HG03469 (cell line): ENCODE results near the gene PFDN2.
"Not testable (repeated sequence)": the region's sequence is repeated elsewhere in the genome, so short reads cannot be mapped to it uniquely, and the experiment has no call there.

ENCODE experiments used
- ATAC-seq: cut with Tn5 transposase; IDR thresholded peaks from one replicate; pipeline ENCODE4 v1.9.1; 2021; ENCODE audit warnings: mild to moderate bottlenecking, moderate library complexity, moderate number of reproducible peaks; ENCODE audit not compliant: unreplicated experiment

The PFDN2 gene

DNA sequence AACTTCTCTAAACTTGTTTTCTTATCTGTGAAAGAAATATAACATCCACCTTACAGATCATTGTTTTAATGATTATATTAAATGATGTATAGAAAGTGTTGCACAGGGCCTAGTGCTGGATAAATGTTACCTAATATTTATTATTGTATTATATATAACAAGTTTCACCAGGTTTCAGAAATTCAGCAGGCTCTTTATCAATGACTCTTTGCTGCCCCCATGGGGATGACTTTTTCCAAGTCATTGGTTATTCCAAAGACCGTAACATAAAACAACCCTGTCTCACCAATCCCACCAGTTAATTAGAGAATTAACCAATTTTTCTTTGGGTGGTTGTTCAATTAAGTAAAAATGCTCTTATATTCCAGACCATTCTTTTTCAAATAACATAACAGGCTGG is 21.9 kb upstream of the PFDN2 start:
- no peak for ATAC-seq

DNA sequence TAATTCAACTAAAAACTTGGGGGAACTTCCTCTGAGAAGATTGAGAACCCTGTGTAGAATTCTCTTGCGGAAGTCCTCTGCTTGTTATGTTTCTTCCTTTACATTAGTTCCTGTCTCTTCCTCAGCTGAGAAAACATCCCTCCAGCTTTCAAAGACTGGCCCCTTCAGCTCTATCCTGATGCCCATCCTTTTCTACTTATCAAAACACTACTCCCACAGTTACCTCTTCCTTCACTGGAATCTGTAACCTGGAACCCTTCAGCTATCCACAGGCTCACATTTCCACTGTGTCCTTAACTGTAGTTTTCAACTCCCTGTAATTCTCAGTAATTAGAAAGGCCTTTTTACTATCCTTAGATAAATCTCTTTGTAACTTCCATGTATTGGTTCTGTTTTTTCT is 20.6 kb upstream of the PFDN2 start:
- ATAC-seq = no peak

GRCh38 chr1:161137881-161138280 is 20.0 kb upstream of the PFDN2 start:
- ATAC-seq = no peak

DNA sequence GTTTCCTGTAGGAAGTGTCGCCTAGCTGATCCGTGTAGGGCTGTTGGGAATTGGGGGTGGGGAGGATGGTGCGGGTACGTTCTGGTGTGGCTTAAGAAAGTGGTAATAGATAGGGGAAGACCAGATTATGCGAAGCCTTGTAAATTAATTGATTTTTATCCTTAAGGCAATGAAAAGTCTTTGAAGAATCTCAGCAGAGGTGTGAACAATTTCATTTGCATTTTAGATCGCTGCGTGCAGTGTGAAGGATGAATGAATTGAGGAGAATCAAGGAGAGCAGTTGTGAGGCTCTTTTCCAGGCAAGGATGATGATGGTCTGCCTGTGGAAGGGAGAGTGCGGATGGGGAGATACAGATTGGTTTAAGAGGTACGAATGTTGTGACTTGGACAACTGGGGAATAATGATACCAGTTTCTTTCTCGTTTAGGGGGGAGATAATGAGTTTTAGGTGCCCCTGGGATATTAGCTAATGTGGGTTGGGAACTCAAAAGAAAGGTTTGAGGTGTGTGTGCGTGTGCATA is 15.4 kb upstream of the PFDN2 start:
- no peak for ATAC-seq

- peak; percentile 85 for ATAC-seq
These were observed 14.8 kb upstream of the PFDN2 start, which contains the start of gene DEDD for GRCh38 chr1:161132410-161133219. DEDD (minus strand) TSS chr1:161132667; CDS start chr1:161124462, 8,205 bp downstream.

DNA sequence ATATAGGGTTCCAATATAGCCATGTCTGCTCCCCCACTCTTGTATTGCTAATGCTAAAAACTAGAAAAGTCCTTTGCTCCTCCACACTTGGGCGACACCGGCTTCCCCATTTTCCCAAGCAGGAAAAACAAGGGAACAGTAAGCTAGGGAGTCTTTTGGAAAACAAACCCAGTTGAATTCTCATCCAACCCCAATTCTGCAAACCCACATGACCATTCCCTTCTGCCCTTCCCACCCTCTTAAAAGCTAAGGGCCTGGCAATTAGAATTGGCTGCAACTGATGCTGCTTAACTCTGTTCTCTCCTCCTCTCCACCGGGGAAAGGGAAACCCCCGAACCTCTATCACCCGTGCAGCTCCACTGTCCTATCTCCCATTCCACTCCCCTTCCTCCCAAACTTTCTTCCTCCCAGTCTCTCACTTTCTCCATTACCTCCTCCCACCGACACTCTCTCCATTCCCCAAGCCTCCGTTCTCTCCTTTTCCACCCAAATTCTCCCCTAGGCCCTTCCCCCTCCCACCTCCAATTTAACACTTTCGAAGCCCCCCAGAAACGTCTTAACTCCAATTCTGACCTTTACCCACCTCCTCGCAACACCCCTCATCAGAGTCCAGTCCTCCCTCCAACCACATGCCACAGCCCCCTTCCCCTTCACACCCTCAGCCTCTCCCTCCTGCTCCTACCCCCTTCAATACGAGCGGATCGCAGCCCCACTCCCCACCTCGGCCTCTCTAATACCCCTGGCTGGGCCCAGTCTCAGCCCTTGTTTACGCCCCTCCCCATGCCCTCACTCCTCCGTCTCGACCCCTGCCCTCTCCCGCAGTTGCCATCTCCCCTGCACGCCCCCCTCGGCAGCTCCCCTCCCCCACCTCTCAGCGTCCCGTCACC is 13.9 kb upstream of the PFDN2 start:
- peak; percentile 8 for ATAC-seq

DNA sequence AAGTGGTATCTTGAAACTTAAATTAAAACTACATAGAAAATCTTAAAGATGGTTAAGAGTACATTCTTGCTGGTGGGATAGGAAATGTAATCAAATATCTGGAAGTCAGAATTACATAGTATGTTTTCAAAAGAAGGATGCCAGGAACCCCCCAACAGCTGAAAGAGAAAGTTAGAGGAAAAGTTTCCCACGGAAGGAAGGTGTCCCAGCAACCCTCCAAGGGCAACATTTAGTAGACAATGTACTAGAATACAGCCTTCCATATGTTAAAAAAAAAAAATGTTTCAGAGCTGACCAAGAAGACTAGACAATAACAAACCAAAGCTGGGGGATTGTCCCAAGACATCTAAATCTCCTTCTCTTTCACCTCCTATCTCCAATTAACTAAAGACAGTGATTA is 12.4 kb upstream of the PFDN2 start:
- ATAC-seq = no peak

DNA sequence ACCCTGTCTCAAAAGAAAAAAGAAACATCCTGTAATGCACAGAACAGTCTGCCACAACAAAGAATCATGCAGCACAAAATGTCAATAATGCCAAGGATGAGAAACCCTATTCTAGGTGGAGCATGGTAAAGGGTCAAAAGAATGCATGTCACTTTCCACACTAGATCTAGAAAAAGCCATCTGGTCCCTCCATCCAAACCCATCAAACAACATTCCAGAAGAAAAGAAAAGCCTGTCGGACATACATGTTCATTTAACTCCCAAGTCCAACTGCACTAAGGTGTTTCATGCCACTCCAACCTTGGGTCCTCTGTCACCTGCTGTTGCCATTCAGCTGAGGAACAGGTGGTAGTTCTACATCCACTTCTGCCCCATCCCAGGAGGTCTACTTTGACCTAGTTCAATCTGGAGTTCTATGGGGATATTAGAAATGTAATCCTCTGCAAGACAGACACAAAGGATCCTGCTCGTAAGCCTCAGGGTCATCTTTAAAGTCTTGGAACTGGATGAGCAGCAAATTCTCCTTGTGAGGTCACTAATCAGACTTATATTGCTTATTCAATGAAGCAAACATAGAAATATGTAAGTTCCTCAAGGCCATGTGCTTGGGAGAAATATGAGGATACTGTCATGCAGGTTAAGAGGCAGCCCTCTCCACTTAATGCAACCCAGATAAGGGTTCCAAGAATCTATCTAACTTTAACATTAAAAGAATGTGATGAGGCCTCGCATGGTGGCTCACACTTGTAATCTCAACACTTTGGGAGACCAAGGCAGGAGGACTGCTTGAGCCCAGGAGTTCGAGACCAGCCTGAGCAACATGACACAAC is 11.0 kb upstream of the PFDN2 start:
- no peak for ATAC-seq

DNA sequence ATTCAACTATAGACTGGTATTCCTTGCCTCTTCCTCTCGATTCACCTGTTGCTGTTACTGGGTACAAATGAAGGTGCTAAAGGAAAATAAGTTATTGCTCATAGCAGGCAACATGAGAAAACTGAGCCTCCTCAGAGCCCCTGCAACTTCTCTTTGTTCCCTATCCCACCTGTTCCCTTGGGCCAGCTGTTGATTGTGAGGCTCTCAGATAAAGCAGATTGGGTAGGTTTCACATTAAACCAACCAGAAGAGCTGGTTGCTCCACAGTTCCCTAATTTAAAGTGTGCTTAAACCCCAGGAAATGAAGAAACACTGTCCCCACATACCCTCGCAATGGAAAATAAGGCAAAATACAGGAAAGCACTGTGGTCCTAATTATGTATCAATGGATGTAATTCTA is 9.8 kb upstream of the PFDN2 start:
- no peak for ATAC-seq

- ATAC-seq = no peak
These were observed 5.1 kb upstream of the PFDN2 start for GRCh38 chr1:161122967-161123366.

DNA sequence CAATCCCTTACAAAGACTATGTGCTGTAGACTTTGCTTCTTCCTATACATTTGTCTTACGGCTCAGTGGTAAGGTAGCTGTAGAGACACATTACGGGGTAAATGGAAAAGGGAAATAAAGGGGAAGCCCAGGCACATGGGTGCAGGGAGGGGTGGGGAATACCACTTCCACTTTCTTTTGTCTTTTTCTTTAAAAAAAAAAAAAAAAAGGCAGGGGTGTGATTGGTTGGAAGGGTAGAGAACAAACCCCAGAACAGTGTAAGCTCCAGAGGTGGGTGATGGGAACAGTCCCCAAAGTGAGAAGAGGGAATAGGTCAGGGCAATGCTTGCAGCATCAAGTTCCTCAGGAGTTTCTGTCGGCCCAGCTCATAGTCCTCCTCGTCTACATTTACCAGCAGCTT is 4.0 kb upstream of the PFDN2 start:
- no peak for ATAC-seq

DNA sequence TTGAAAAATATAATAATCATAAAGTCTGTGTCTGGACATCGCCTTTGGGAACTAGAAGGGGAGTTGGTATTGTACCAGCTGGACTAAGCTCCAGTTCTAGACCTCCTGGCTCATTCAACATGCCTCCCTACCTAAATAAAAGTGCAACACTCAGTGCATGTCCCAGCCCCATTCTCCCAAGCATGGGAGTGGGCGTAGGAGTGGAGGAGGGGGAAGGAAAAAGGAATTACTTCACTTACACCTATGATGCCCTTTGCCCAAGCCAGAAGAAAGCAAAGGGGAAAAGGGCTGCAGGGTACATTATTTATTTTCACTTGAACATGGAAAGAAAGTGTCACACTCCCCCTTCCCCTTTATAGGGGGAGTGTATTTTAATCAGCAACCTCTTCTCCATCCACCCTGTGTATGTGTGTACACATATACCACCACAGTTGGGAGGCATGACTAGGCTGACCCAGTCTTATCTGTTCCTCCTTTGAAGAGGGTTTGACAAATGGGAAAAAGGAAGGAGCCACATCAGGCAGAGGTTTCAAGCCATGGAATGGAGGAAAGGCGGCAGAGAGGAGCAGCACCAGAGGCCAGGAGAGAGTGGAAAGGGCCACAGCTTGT is 3.3 kb upstream of the PFDN2 start:
- no peak for ATAC-seq

DNA sequence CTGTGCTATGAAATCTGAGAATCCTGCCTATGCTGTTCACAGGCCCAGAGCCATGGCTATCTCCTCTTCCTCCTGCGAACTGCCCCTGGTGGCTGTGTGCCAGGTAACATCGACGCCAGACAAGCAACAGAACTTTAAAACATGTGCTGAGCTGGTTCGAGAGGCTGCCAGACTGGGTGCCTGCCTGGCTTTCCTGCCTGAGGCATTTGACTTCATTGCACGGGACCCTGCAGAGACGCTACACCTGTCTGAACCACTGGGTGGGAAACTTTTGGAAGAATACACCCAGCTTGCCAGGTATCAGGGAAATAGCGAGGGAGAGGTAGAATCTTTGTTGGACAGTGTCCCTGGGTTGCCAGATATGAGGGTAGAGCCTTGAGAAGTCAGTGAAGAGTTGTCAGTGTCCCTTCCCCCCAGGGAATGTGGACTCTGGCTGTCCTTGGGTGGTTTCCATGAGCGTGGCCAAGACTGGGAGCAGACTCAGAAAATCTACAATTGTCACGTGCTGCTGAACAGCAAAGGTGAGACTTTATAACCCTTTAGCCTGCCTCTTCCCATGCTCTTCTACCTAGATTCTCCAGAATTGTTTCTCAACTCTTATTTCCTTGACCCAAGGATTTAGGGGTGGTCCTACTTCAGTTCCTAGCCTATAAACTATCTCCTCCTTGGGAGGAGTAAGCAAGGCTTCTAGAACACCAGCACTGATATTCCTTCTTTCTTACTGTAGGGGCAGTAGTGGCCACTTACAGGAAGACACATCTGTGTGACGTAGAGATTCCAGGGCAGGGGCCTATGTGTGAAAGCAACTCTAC is 1.5 kb upstream of the PFDN2 start:
- ATAC-seq = peak; percentile 53

- not testable (repeated sequence) for ATAC-seq
These were observed 1.9 kb downstream of the PFDN2 start for GRCh38 chr1:161115961-161116360.

- ATAC-seq = no peak
These were observed 2.6 kb downstream of the PFDN2 start for GRCh38 chr1:161115132-161115711.

GRCh38 chr1:161114556-161114955 is 3.3 kb downstream of the PFDN2 start:
- no peak for ATAC-seq

DNA sequence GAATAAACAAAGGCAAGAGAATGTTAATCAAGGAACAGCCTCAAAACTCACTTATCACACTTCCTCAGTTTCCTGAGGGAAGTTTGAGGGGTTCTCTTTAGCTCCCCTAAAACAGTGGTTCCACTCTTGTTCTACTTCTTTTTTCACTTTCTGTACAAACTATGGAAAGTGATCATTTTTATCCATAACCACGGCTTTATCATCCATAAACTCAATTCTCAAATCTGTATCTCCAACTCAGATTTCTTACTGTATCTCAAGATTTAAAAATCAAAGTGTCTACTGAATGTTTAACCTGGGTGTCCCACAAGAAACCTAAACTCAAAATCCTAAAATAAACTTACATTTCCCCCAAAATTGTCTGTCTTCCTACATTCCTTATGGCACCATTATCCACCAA is 3.9 kb downstream of the PFDN2 start:
- no peak for ATAC-seq

GRCh38 chr1:161111527-161111926 is 6.3 kb downstream of the PFDN2 start:
- ATAC-seq = no peak

DNA sequence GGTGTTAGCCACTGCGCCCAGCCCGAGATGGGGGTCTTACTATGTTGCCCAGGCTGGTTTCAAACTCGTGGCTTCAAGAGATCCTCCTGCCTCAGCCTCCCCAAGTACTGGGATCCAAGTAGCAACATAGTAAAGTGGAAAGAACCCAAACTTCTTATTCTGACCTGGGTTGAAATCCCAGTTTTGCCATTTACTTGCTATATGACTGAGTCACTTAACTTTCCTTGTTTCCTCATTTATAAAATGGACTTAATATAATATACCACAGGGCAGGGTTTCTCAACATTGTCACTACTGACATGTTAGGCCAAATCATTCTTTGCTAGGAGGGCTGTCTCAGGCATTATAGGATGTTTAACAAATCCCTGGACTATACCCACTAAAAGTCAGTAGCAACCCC is 6.7 kb downstream of the PFDN2 start:
- ATAC-seq = no peak
